Right atrium auricular region (tissue), 2 donors: ENCODE results near the gene BRD4. TPM values are rescaled to one million over a fixed set of nuclear protein-coding genes. Genes with fewer than 3 reads are reported as not detected.

Experiments
- DNase-seq: peaks from one replicate; pipeline ENCODE4 v3.0.0-alpha.2; 2019; ENCODE audit warnings: low spot score
- H3K27ac ChIP-seq, 2 donors: fragments of 200-600 bp; sonication (generic); 1 replicate in 1 of 2; 2 replicates in 1 of 2; pipeline ENCODE4 v1.5.1; 2016 to 2019
- H3K27me3 ChIP-seq, 2 donors: fragments of 200-600 bp; sonication (generic); one replicate each; pipeline versions ENCODE4 v1.5.1 to v1.6.0; 2017 to 2019
- H3K36me3 ChIP-seq: fragments of 200-600 bp; sonication (generic); one replicate; pipeline ENCODE4 v1.5.1; 2016
- H3K4me1 ChIP-seq, 2 donors: fragments of 200-600 bp; sonication (generic); one replicate each; pipeline versions ENCODE4 v1.5.1 to v1.6.0; 2017 to 2019
- H3K4me3 ChIP-seq, 2 donors: fragments of 200-600 bp; sonication (generic); 1 replicate in 1 of 2; 2 replicates in 1 of 2; pipeline ENCODE4 v1.5.1; 2017 to 2019; ENCODE audit warnings: mild to moderate bottlenecking in 1 of 2, moderate library complexity in 1 of 2
- H3K9me3 ChIP-seq, 2 donors: fragments of 200-600 bp; sonication (generic); one replicate each; pipeline ENCODE4 v1.5.1; 2019
- CTCF ChIP-seq, 2 donors: fragments of 200-600 bp; sonication (generic); IDR thresholded peaks; one replicate each; pipeline ENCODE4 v1.5.1; 2019; ENCODE audit warnings: antibody characterized with exemption in 2 of 2
- total RNA-seq, 2 donors: library from RNA; depleted of rRNA; stranded (reverse); fragments of >200 nt; gene quantifications; one replicate each; pipeline ENCODE4 v1.1.0, GENCODE V29; 2016

BRD4 gene
- total RNA-seq, 2 donors from 2014 or later = 23.6 to 41.0 TPM

GRCh38 chr19:15213715-15214381 is 118.5 kb downstream of the BRD4 start:
- Histone ChIP-seq H3K36me3 (no peaks in the 10 kb centered on the region), H3K4me1 (peaks cover 0 to 7% of the 10 kb centered on the region in 2 donors), H3K27ac (peak overlapping the region in 1 of 2 donors; percentile 48), H3K9me3 (no peaks in the 10 kb centered on the region), H3K27me3 (no peaks in the 10 kb centered on the region), H3K4me3 (no peak overlapping the region)
- no peak for DNase-seq
- TF ChIP-seq CTCF (IDR thresholded peaks at IDR 0.05) = no peak

DNA sequence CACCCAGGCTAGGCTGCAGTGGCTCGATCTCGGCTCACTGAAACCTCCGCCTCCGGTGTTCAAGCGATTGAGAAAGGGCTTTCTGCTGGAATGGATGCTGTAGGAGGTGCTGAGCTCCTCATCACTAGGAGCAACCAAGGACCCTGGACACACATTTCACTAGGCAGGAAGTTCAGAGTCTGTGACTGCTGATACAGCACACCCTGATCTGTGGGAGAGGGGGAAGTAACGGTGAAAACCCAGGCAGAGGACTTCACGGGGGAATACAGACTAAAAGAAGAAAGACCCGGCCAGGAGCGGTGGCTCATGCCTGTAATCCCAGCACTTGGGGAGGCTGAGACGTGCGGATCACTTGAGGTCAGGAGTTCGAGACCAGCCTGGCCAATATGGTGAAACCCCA is 119.6 kb downstream of the BRD4 start:
- Histone ChIP-seq H3K4me1 (peaks cover 0 to 7% of the 10 kb centered on the region in 2 donors), H3K9me3 (no peaks in the 10 kb centered on the region), H3K4me3 (no peak overlapping the region), H3K27me3 (no peaks in the 10 kb centered on the region), H3K27ac (no peak overlapping the region), H3K36me3 (no peaks in the 10 kb centered on the region)
- no peak for TF ChIP-seq CTCF (IDR thresholded peaks at IDR 0.05)
- DNase-seq = no peak

DNA sequence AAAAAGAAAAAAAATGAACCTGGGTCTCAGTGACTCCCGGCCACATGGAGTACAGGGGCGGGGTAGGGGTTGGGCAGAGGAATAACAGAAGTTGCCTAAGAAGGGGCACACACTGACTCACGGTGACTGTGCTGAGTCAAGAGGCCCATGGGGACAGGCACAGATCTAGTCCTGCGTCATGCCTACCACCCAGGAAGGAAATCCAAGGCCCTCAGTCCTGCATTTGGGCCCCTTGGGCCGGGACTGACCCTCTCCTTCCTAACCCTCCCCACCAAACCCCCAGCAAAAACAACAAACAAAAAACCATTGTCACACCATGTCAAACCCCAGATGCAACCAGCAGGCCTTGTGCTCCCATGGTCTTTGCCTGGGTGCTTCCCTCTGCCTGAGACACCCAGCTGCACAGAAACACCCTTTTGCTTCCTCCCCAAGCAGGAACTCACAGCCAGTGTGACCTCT is 122.0 kb downstream of the BRD4 start:
- peaks cover 0 to 7% of the 10 kb centered on the region in 2 donors for H3K4me1 ChIP-seq
- no peak overlapping the region for H3K4me3 ChIP-seq
- no peaks in the 10 kb centered on the region for H3K9me3 ChIP-seq
- H3K36me3 ChIP-seq = no peaks in the 10 kb centered on the region
- DNase-seq = peak; percentile 79
- TF ChIP-seq CTCF (IDR thresholded peaks at IDR 0.05) = no peak
- H3K27ac ChIP-seq = peak overlapping the region; percentile 16 to 48
- no peaks in the 10 kb centered on the region for H3K27me3 ChIP-seq

DNA sequence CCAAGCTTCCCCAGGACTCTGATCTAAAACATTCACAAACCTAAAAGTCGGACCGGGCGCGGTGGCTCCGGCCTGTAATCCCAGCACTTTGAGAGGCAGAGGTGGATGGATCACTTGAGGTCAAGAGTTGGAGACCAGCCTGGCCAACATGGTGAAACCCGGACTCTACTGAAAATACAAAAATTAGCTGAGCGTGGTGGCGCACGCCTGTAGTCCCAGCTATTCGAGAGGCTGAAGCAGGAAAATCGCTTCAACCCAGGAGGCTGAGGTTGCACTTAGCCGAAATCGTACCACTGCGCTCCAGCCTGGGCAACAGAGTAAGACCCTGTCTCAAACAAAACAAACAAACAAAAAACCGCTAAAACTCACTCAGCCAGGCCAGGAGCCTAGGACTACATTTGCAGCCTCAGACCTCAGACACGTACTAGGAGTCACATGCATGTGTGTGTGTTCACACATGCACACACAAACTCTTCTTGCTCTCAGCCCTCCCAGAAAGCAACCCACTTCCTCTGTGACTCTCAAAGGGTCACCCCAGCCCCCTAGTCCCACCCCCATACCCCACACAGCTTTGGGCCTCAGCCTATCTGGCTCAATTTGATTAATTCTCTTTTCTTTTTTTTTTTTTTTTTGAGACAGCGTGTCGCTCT is 130.8 kb downstream of the BRD4 start:
- Histone ChIP-seq H3K27me3 (peaks cover 4 to 21% of the 10 kb centered on the region in 2 donors), H3K4me3 (peak overlapping the region in 1 of 2 donors; percentile 56), H3K36me3 (no peaks in the 10 kb centered on the region), H3K27ac (peak overlapping the region; percentile 8 to 16), H3K4me1 (peaks cover 0 to 30% of the 10 kb centered on the region in 2 donors), H3K9me3 (no peaks in the 10 kb centered on the region)
- DNase-seq = no peak
- TF ChIP-seq CTCF (IDR thresholded peaks at IDR 0.05) = no peak

DNA sequence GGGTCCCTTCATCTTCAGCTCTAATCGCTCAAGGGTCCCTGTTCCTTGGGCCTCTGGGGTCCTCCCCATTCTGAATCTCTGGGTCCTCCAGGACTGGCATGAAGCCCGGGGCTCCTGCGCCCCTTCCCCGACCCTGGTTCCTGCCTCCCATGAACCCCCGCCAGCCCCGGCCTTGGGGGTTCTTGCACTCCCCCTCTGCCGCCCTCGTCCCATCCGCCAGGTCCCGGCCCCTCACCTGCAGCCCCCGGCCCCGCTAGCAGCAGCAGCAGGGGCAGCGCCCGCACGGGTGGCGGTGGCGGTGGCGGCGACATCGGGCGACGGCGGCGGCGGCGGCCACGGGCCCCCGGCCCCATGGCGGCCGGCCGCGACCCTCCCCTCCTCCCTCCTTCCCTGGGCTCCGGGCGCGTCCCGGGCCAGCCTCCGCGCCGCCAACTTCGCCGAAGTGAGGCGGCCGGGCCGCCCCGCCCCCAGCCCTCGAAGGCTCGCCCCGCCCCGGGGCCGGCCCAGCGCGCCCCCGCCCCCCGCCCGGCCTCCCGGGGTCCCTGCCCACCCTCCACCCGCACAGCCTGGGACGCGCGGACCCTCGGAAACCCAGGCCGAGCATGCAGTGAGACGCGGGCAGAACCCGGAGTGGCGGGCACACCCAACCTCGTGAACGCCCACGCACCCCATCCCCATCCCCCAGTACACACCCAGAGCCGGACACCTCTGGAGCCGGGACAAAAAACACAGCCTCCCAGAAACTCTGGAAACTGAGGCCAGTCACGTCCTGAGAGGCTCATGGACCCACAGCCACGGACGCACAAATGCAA is 131.6 kb downstream of the BRD4 start, which contains the start of gene NOTCH3:
NOTCH3 (minus strand) TSS at position 443 of the 812 bp plus-strand sequence; CDS start at position 353, 90 bp downstream.
- peaks cover 0 to 37% of the 10 kb centered on the region in 2 donors for H3K4me1 ChIP-seq
- no peaks in the 10 kb centered on the region for H3K36me3 ChIP-seq
- no peak for DNase-seq
- TF ChIP-seq CTCF (IDR thresholded peaks at IDR 0.05) = no peak
- no peaks in the 10 kb centered on the region for H3K9me3 ChIP-seq
- H3K4me3 ChIP-seq = peak within 1 kb of the TSS; percentile 46 to 56
- H3K27me3 ChIP-seq = peaks cover 8 to 25% of the 10 kb centered on the region in 2 donors
- peak within 1 kb of the TSS; percentile 78 to 80 for H3K27ac ChIP-seq
